HG03066 (cell line): ENCODE measurements around the gene KDM4B.

Experiments
- ATAC-seq: cut with Tn5 transposase; IDR thresholded peaks from one replicate; pipeline ENCODE4 v1.9.1; 2021; ENCODE audit warnings: low read depth; ENCODE audit not compliant: unreplicated experiment

Gene KDM4B

GRCh38 chr19:5130371-5131030, 161.6 kb downstream of the KDM4B start:
- no peak for ATAC-seq

GRCh38 chr19:5131031-5131505, 162.2 kb downstream of the KDM4B start:
- no peak for ATAC-seq

DNA sequence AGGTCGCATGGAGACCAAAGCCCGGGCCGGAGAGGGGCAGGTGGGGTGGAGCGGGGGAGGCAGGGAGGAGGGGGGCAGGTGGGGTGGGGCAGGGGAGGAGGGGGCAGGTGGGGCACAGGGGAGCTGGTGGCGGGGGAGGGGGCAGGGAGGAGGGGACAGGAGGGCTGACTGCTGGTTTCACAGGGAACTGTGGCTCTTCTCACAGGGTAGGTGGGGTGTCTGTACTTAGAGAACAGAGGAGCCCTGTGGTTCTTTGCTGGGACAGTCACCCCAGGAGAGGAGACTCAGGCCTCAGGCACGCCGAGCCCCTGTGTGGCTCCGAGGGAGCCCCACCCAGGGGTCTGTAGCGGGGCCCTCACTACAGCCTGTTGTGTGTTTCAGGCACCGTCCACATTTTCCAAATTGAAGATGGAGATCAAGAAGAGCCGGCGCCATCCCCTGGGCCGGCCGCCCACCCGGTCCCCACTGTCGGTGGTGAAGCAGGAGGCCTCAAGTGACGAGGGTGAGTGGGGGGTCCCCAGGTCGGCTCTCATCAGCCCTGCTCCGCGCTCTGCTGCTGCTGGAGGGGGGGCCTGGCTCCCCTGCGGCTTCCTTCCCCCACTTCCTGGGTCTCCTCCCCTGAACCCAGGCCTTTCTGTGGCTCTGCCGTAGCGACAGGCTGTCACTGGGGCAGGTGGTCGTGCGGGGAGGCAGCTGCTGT, 162.7 kb downstream of the KDM4B start:
- ATAC-seq: no peak

- no peak for ATAC-seq
Observed at GRCh38 chr19:5132206-5132560, 163.3 kb downstream of the KDM4B start.

- ATAC-seq: no peak
Observed at GRCh38 chr19:5132698-5133651, 164.1 kb downstream of the KDM4B start.

GRCh38 chr19:5133986-5134595, 165.2 kb downstream of the KDM4B start:
- ATAC-seq: no peak

DNA sequence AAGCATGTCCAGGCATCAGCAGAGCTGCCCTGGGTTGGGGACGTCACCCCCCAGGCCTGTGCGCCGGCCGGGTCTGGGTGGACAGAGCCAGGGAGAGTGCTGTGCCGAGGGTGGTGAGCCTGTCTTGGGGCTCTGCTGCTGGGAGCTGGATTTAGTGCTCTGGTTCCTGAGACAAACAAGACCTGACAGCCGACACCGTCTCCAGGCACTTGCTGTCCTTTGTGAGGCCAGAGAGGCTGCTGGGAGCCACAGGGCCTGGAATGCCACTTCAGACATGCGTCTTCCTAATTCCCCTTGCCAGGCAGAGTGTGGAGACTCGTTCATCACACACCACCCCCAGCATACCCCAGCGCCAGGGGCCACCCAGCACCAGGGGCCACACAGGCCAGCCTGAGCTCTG, 165.8 kb downstream of the KDM4B start:
- no peak for ATAC-seq

DNA sequence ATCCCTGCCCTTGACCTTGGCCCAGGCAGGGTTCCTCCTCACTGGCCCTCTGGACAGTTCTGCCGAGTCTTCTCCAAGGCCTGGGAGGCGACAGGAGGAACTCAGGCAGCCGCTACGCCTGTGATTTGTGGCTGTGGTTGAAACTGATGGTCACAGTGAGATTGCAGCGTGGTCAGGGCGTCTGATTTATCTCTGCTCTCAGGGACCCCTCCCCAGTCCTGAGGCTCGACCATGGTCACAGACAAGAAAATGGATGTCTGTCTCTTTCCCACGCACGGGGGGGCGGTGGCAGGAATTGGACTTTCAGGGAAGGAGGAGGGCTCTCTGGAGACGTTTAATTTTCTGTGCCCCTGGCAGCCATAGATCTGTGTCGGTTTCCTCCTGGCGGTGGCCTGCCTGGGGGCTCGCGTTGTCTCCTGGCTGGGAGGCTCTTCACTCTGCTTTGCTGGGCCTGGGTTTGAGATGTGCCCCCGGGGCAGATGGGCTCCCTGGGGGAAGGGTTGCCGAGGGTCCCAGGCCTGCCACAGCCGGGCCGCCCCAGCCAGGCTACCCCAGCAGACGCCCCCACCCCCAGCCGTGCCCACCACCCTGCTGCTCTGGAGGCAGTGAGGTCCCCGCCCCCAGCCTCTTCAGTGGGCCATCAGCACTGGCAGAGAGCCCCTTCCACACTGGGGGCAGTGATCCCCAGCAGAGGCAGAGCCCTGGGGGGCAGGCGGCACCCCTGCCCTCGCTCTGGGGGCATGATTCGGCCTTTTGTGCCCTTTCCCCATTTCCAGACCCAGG, 167.4 kb downstream of the KDM4B start:
- ATAC-seq: no peak

- ATAC-seq: no peak
Observed at GRCh38 chr19:5137114-5137513, 168.2 kb downstream of the KDM4B start.

- no peak for ATAC-seq
Observed at GRCh38 chr19:5137571-5138124, 168.7 kb downstream of the KDM4B start.

GRCh38 chr19:5138606-5139582, 170.0 kb downstream of the KDM4B start:
- no peak for ATAC-seq

- no peak for ATAC-seq
Observed at GRCh38 chr19:5139583-5140325, 170.8 kb downstream of the KDM4B start.

DNA sequence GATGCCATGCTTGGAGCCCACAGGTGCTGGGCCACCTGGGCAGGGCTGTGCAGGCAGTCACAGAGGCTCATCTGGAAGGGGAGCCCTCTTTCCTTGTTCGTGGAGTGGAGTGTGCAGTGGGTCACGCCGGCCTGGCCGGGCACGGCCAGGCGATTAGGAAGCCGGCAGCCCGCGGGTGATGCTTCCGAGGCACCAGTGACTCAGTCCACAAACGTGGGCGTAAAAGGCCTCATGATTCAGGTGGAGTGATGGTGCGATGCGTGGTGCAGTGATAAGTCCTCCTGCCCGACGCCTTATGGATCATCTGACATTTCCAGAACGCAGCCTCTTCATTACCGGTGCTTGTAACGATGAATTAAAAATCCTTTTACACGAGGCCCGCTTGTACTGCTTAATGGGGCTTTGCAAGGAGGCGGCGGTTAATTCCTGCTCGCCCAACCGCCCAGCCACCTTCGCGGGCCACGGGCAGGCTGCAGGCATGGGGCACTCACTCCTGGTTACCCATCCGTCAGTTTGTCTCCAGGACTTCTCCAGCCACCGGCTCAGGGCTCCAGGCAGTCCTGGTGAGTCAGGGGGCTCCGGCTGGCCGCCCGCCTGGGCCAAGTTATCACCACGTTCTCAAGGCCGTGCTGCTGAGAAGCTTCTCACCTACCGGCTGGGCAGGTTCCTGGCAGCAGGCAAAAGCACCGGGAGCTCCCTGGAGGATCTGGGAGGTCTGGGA, 172.4 kb downstream of the KDM4B start:
- ATAC-seq: no peak

- no peak for ATAC-seq
Observed at GRCh38 chr19:5141850-5142724, 173.2 kb downstream of the KDM4B start.

DNA sequence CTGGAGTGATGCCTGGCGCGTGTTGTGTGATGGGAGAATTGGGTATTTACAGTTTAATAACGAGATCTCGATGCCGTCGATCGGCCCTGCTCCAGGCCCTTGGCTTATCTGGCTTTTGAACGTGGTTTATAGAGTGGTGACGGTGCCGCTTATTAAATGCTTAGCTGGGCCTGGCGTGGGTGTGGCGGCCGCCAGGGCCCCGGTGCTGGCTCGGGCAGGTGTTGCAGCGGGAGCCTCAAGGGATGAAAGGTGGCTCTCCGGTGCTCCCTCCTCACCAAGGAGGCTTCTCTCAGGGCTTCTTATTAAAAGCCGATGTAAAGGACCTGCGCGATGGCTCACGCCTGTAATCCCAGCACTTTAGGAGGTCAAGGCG, 173.8 kb downstream of the KDM4B start:
- ATAC-seq: no peak
